Keratinocyte (primary cell): Measurements from ENCODE around the gene STK32C. TPM values are rescaled to one million over a fixed set of nuclear protein-coding genes. Genes with fewer than 3 reads are reported as not detected.

Experiments
- DNase-seq: peaks from one replicate; pipeline ENCODE4 v3.0.0-alpha.2; 2011; ENCODE audit warnings: low read depth, missing footprints, low spot score
- FAIRE-seq: peaks from 2 replicates; lab custom pipeline; 2011; peaks lifted over from hg19 to GRCh38; lab: Jason Lieb, UNC
- H2AFZ ChIP-seq: 2 replicates; pipeline ENCODE4 v1.6.0; 2012; ENCODE audit warnings: low read length, control low read depth, inconsistent platforms; ENCODE audit not compliant: control insufficient read depth
- H3K27ac ChIP-seq: 2 replicates; pipeline ENCODE4 v1.5.1; 2011; ENCODE audit warnings: low read length; ENCODE audit not compliant: control insufficient read depth, insufficient read depth
- H3K27me3 ChIP-seq: 3 replicates; pipeline ENCODE4 v1.6.0; 2011; ENCODE audit warnings: low read length; ENCODE audit not compliant: control insufficient read depth, insufficient read depth; ENCODE audit errors: extremely low read depth
- H3K36me3 ChIP-seq, 2 experiments: 2 replicates in 1 of 2; 3 replicates in 1 of 2; pipeline ENCODE4 v1.5.1; 2011; ENCODE audit warnings: low read length in 2 of 2, mild to moderate bottlenecking in 1 of 2; ENCODE audit not compliant: control insufficient read depth in 2 of 2, insufficient read depth in 2 of 2; ENCODE audit errors: extremely low read depth in 1 of 2
- H3K4me1 ChIP-seq: 3 replicates; pipeline ENCODE4 v1.5.1; 2011; ENCODE audit warnings: low read length; ENCODE audit not compliant: control insufficient read depth, insufficient read depth; ENCODE audit errors: extremely low read depth
- H3K4me2 ChIP-seq: 3 replicates; pipeline ENCODE4 v1.6.0; 2011; ENCODE audit warnings: low read depth, low read length; ENCODE audit not compliant: control insufficient read depth, insufficient read depth; ENCODE audit errors: extremely low read depth
- H3K4me3 ChIP-seq, 3 experiments: fragments of 200-600 bp in 1 of 3; sonication (generic) in 1 of 3; 2 replicates in 2 of 3; 3 replicates in 1 of 3; pipeline ENCODE4 v1.5.1; 2011 to 2016; ENCODE audit warnings: low read length in 3 of 3, mild to moderate bottlenecking in 3 of 3, control low read depth in 2 of 3, inconsistent platforms in 1 of 3, low read depth in 1 of 3, mixed read lengths in 1 of 3, mixed run types in 1 of 3, moderate library complexity in 1 of 3; ENCODE audit not compliant: control insufficient read depth in 2 of 3, insufficient read depth in 2 of 3; ENCODE audit errors: extremely low read depth in 1 of 3
- H3K79me2 ChIP-seq: 2 replicates; pipeline ENCODE4 v1.6.0; 2012; ENCODE audit warnings: low read length; ENCODE audit not compliant: control insufficient read depth, insufficient read depth
- H3K9ac ChIP-seq: 3 replicates; pipeline ENCODE4 v1.6.0; 2011; ENCODE audit warnings: low read length; ENCODE audit not compliant: control insufficient read depth, insufficient read depth; ENCODE audit errors: extremely low read depth
- H3K9me1 ChIP-seq: 3 replicates; pipeline ENCODE4 v1.6.0; 2011; ENCODE audit warnings: low read length; ENCODE audit not compliant: control insufficient read depth, insufficient read depth; ENCODE audit errors: extremely low read depth
- H3K9me3 ChIP-seq: 2 replicates; pipeline ENCODE4 v1.5.1; 2012; ENCODE audit warnings: low read depth, low read length; ENCODE audit not compliant: control insufficient read depth
- H4K20me1 ChIP-seq: 3 replicates; pipeline ENCODE4 v1.6.0; 2011; ENCODE audit warnings: low read length; ENCODE audit not compliant: control insufficient read depth, insufficient read depth; ENCODE audit errors: extremely low read depth
- EZH2 ChIP-seq: IDR thresholded peaks from one replicate; pipeline ENCODE4 v1.6.1; 2012; ENCODE audit warnings: inconsistent platforms, mild to moderate bottlenecking, low read length, moderate library complexity
- dilution Hi-C: fragments of 300-500 bp; cut with MboI; formaldehyde crosslinking; loops from one replicate; pipeline ENCODE4 v1.7.0; 2020; ENCODE audit warnings: low sequenced_read_pairs; ENCODE audit not compliant: extremely low pct_ligation_motif_present
- polyA plus RNA-seq, 5 experiments: library from polyadenylated mRNA; depleted of rRNA in 3 of 5; stranded (reverse) in 3 of 5; stranded (forward) in 1 of 5; unstranded in 1 of 5; fragments of >200 nt; gene quantifications; 1 replicate in 1 of 5; 2 replicates in 3 of 5; 3 replicates in 1 of 5; pipeline versions ENCODE4 v1.2.1 to v1.2.3, GENCODE V29; 2011 to 2012; ENCODE audit warnings: missing spikeins in 2 of 5, low read depth in 1 of 5, low replicate concordance in 1 of 5
- TF ChIP-seq, protein P1 (sequence below), 3 experiments: IDR thresholded peaks in 1 of 3; conservative IDR thresholded peaks in 1 of 3; optimal IDR thresholded peaks in 1 of 3; 2 replicates in 2 of 3; 3 replicates in 1 of 3; pipeline versions ENCODE3 to v1.5.1; 2011; ENCODE audit warnings: low read length in 3 of 3, mild to moderate bottlenecking in 3 of 3, moderate library complexity in 2 of 3, control low read depth in 1 of 3, inconsistent platforms in 1 of 3; ENCODE audit not compliant: insufficient read depth in 2 of 3; ENCODE audit errors: extremely low read depth in 1 of 3

The STK32C gene
- polyA plus RNA-seq, 1 donor (not counting 4 experiments of a cell fraction or from before 2014, with no cell fraction given): 4.1 TPM

DNA sequence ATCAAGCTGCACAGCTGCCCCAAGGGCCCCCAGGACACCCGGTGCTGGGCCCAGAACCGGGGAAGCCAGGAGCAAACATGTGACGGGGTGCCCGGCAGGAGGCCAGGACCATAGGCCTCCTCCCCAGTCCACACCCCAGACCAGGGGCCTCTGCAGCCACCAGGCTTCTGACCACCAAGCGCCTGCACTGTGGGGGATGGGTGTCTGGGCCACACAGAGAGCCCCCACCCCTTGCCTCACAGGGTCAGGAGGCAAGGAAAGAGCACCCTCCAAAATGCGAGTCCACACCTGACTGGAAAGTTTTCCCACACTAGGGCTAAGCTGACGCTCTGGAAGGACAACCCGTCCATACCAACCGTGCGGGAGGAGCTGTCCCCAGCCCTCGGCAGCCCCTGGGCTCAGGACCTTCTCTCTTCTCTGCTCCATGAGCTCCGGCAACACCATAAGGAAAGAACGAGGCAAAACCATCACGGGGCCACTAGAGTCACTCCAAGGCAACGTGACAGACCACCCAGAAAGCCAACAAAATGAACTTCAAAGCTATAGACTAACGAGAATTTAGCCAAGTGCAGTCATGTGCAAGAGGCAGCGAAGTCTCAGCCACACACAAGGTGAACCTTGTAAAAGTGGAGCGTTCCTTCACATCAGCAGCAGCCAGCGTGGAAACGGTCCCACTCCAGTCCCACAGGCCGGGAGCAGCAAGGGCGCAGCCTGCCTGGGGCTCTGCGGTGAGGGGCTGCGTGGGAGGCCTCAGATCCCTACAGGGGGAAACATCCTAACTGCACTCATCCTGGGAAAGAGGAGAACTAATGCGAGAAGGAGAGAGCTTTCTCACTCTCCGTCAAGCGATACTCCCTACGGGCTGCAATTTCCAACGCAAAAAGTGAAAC lies 5.1 kb downstream of the STK32C start:
- dilution Hi-C loops: no loop called here
- TF ChIP-seq EZH2: no peak
- TF ChIP-seq, protein P1, sequence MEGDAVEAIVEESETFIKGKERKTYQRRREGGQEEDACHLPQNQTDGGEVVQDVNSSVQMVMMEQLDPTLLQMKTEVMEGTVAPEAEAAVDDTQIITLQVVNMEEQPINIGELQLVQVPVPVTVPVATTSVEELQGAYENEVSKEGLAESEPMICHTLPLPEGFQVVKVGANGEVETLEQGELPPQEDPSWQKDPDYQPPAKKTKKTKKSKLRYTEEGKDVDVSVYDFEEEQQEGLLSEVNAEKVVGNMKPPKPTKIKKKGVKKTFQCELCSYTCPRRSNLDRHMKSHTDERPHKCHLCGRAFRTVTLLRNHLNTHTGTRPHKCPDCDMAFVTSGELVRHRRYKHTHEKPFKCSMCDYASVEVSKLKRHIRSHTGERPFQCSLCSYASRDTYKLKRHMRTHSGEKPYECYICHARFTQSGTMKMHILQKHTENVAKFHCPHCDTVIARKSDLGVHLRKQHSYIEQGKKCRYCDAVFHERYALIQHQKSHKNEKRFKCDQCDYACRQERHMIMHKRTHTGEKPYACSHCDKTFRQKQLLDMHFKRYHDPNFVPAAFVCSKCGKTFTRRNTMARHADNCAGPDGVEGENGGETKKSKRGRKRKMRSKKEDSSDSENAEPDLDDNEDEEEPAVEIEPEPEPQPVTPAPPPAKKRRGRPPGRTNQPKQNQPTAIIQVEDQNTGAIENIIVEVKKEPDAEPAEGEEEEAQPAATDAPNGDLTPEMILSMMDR (optimal IDR thresholded peaks at IDR 0.05 in 1 of 3, IDR thresholded peaks at IDR 0.05 in 1 of 3, conservative IDR thresholded peaks at IDR 0.05 in 1 of 3; ENCODE audit: extremely low read depth in 1 of 3, insufficient read depth in 2 of 3, low read length in 3 of 3): no peak
- Histone ChIP-seq H3K9ac (no peak overlapping the region), H3K9me3 (no peaks in the 10 kb centered on the region), H3K79me2 (no peaks in the 10 kb centered on the region), H3K9me1 (no peaks in the 10 kb centered on the region), H4K20me1 (no peaks in the 10 kb centered on the region), H3K4me3 (no peak overlapping the region), H3K27ac (no peak overlapping the region), H3K27me3 (peaks cover 20% of the 10 kb centered on the region), H3K4me2 (no peak overlapping the region), H3K36me3 (no peaks in the 10 kb centered on the region), H2AFZ (no peak overlapping the region), H3K4me1 (no peaks in the 10 kb centered on the region)
- DNase-seq: no peak
- FAIRE-seq: no peak

- Histone ChIP-seq H3K4me3 (no peak overlapping the region), H3K4me1 (no peaks in the 10 kb centered on the region), H3K36me3 (no peaks in the 10 kb centered on the region), H3K9ac (no peak overlapping the region), H3K27ac (no peak overlapping the region), H4K20me1 (no peaks in the 10 kb centered on the region), H2AFZ (no peak overlapping the region), H3K27me3 (peaks cover 12% of the 10 kb centered on the region), H3K79me2 (no peaks in the 10 kb centered on the region), H3K4me2 (no peak overlapping the region), H3K9me3 (no peaks in the 10 kb centered on the region), H3K9me1 (no peaks in the 10 kb centered on the region)
- DNase-seq (no peak), FAIRE-seq (no peak)
- dilution Hi-C loops: no loop called here
- TF ChIP-seq, protein P1 (optimal IDR thresholded peaks at IDR 0.05 in 1 of 3, IDR thresholded peaks at IDR 0.05 in 1 of 3, conservative IDR thresholded peaks at IDR 0.05 in 1 of 3; ENCODE audit: extremely low read depth in 1 of 3, insufficient read depth in 2 of 3, low read length in 3 of 3): no peak
- TF ChIP-seq EZH2: no peak
These were observed 6.1 kb downstream of the STK32C start for GRCh38 chr10:132301371-132302330.
